GM19099 (cell line): ENCODE results near the gene MBNL1.

ENCODE experiments used
- POLR2A ChIP-seq: IDR thresholded peaks from 3 replicates; pipeline ENCODE4 v1.6.1; 2011; ENCODE audit warnings: low read depth; ENCODE audit not compliant: insufficient read length; ENCODE audit errors: extremely low read depth

MBNL1 gene

DNA sequence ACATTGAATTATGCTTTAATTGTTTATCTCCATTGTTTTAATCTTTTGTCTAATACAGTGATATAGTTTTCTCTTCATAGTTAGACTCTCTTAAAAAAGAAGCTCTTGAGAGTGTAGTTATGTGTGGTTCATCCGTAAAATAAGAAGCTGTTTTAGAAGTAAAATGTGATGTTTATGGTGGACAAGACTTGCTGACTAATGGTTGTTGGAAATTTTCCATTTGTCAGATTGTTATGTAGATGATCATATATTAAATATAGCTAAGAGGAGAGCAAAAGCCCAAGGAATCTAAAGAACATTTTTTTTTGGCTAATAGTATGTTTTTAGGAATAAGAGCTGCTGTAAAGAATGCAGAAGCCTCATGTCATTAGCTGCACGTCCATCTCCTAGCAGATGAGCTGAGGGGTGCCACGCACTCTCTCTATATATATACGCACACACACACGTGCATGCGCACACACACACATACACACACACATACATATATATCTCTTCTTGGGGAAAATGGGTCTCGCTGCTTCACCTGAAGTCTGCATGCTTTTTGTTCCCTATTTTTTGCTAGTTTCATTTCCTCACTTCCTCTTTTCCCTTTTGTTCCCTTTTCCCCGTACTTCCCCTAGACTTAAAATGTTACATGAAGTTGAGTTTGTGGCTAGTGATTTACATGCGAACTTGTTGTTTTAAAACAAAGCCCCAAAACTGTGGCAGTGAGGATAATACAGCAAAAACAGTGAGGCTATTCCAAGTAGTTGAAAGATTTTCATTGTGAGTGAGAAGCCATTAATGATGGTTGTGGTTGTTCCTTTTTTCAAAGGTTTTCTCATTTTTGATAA lies 107.8 kb downstream of the MBNL1 start:
- peak; percentile 70 for TF ChIP-seq POLR2A

GRCh38 chr3:152377184-152377570 lies 108.4 kb downstream of the MBNL1 start:
- TF ChIP-seq POLR2A: no peak

- TF ChIP-seq POLR2A: no peak
These were observed 110.8 kb downstream of the MBNL1 start for GRCh38 chr3:152379415-152380042.

DNA sequence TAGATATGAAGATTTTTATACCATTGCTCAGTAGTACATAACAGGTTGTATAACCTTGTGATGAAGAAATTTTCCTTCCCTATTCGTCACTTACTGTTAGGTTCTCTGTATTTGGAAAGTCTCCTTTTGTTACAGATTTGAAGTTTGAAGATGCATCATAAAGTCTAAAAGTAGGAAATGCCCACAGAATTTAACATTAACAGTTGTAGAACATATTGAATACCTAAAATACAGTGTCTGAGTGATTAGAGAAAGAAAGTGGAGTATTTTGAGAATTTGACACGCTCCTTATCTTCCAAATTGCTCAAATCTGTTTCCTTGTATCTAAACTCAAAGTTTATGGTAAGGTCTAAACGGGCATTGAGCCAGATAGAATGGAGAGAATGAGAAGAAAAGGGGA lies 111.3 kb downstream of the MBNL1 start:
- TF ChIP-seq POLR2A: no peak

DNA sequence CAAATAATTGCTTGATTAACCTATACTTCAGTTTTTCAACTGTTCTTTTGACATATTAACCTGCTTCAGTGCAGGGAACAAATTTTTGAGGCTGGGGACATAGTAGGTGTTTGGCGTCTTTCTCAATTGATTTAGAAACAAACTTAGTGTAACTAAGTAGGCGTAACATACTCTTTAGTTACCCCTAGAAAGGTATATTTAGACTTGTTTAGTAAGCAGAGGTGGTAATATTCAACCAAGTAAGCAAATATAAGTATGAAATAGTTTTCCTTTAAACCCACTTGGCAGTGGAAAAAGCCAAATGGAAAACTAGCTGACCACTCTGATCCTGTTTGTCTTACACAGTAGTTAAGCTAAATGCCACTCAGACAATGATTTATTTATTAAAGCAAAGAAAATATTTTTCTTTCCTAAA lies 113.2 kb downstream of the MBNL1 start:
- no peak for TF ChIP-seq POLR2A

GRCh38 chr3:152382312-152383135 lies 113.8 kb downstream of the MBNL1 start:
- TF ChIP-seq POLR2A: no peak

DNA sequence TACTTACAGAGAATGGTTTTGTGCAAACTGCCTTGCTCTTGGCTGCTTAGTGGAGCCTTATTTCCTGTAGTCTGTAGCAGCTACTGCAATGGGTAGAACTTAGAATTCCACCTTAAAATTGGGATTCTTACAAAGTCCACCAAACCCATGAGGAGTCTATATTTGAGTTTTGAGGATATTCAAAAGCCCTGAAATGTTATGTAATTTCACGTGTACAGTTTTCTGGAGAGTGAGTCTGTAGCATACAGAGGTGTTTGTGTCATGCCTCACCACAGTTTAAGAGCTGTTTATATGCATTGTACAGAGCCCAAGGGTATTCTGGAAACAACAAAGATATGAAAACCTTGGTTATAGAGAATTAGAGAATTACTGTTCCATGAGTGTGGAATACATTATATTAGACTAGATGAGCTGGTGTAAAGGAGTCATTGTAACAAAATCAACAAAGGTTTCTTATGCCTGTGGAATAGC lies 114.4 kb downstream of the MBNL1 start:
- TF ChIP-seq POLR2A: no peak

- TF ChIP-seq POLR2A: no peak
These were observed 115.7 kb downstream of the MBNL1 start for GRCh38 chr3:152384412-152384811.

DNA sequence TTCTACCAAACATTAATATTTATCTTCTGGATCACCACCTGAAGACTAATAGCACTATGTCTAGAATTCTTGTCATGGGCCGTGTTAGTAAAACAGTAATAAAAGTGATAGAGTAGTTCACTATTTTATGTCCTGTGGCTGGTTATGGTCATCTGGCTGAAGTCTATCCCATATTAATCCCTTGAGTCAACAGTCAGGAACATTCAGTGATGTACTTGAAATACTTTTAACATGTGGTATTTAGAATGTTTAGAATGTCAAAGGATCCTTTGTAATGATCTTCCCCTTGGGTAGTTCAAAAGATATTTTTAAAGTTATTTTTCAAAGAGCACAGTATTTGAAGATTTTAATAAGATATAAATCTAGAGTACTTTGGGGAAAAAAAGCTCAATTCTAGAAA lies 117.0 kb downstream of the MBNL1 start:
- no peak for TF ChIP-seq POLR2A

- TF ChIP-seq POLR2A: no peak
These were observed 117.5 kb downstream of the MBNL1 start for GRCh38 chr3:152386208-152386607.

DNA sequence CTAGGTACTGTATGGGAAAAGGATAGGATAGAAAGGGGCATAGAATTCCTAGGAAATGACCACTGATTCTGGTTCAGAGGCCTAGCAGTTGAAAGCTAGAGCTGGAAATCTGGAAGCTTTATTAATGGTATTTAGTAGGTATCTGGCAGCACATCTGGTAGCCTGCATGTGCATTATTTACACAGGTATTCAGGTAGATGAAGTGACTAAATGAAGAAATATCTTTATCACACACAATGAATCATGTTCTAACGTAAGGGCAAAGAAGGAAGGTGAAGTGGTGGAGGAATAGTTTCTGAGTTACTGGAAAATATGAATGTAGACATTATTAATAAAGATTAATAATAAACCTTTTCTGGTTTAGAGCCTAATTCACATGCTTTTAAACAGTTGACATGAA lies 119.9 kb downstream of the MBNL1 start:
- TF ChIP-seq POLR2A: no peak

- TF ChIP-seq POLR2A: no peak
These were observed 120.7 kb downstream of the MBNL1 start for GRCh38 chr3:152389316-152389934.

GRCh38 chr3:152390647-152391046 lies 121.9 kb downstream of the MBNL1 start:
- no peak for TF ChIP-seq POLR2A

DNA sequence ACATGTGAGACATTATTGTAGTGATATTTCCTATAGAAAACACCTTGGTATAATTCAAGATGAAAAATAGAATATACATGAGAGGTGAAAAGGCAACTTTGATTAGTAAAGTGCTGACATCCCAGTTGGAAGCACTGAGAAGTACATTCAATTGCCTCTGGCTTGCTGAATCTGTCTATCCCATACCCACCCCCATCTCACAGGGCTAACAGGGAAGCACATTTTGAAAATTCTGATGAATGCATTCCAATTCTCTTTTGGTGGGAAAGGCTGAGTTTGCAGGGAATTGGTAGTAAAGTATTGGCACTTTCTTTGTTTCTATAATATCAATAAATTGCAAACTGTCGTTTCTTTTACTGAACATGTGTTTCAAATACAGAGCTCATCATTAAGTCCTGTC lies 122.9 kb downstream of the MBNL1 start:
- TF ChIP-seq POLR2A: no peak
